HepG2 (cell line): ENCODE data around the gene IQGAP3. TPM values are rescaled to one million over a fixed set of nuclear protein-coding genes. Genes with fewer than 3 reads are reported as not detected.

Experiments
- ATAC-seq: fragments of 200-7000 bp; cut with Tn5 transposase; 3 replicates; pipeline ENCODE4 v1.9.1; 2020; ENCODE audit warnings: mild to moderate bottlenecking, moderate library complexity
- BruUV-seq: library from RNA; stranded (reverse); fragments of 400-500 nt; replicated peaks from 2 replicates; lab custom pipeline; 2021; lab: Mats Ljungman, UMichigan
- CTCF ChIA-PET: fragments of 300-600 bp; formaldehyde crosslinking; extraction: SDS; loops from one replicate; lab custom pipeline; 2021; ENCODE audit warnings: low total read pairs, inconsistent platforms, low intra/inter-chr PET ratio; lab: Yijun Ruan, JAX
- POLR2A ChIA-PET: fragments of 350-600 bp; sonication (Branson Sonifier 250); formaldehyde crosslinking; loops from one replicate; lab custom pipeline; 2020; ENCODE audit warnings: antibody characterized with exemption, inconsistent platforms; lab: Yijun Ruan, JAX
- DNase-seq: peaks from one replicate; pipeline ENCODE4 v3.0.0-alpha.2; 2015; ENCODE audit warnings: low spot score
- FAIRE-seq: peaks from 3 replicates; lab custom pipeline; 2011; peaks lifted over from hg19 to GRCh38; lab: Jason Lieb, UNC
- H2AFZ ChIP-seq: one replicate; pipeline ENCODE4 v1.6.1; 2011; ENCODE audit warnings: low read length, inconsistent platforms
- H3K27ac ChIP-seq: fragments of 300-600 bp; 3 replicates; pipeline ENCODE4 v1.8.0; 2011; ENCODE audit warnings: mixed run types, mild to moderate bottlenecking, mixed read lengths, low read length, inconsistent platforms; ENCODE audit not compliant: insufficient read depth; ENCODE audit errors: extremely low read length
- H3K27me3 ChIP-seq, 2 experiments: fragments of 200-600 bp in 1 of 2; 2 replicates in 1 of 2; 3 replicates in 1 of 2; pipeline versions ENCODE4 v1.6.0 to v1.8.0; 2011; ENCODE audit warnings: low read length in 2 of 2, mild to moderate bottlenecking in 2 of 2, moderate library complexity in 2 of 2, inconsistent platforms in 1 of 2; ENCODE audit not compliant: insufficient read depth in 2 of 2, control insufficient read depth in 1 of 2
- H3K36me3 ChIP-seq, 2 experiments: fragments of 200-600 bp in 1 of 2; replicated peaks in 1 of 2; 2 replicates in 1 of 2; 3 replicates in 1 of 2; pipeline versions ENCODE4 v1.5.1 to v1.8.0; 2011; ENCODE audit warnings: low read length in 2 of 2, inconsistent platforms in 1 of 2; ENCODE audit not compliant: insufficient read depth in 2 of 2, control insufficient read depth in 1 of 2
- H3K4me1 ChIP-seq: 2 replicates; pipeline ENCODE4 v1.5.1; 2012; ENCODE audit warnings: low read length, inconsistent platforms; ENCODE audit not compliant: insufficient read depth
- H3K4me2 ChIP-seq: 2 replicates; pipeline ENCODE4 v1.6.0; 2011; ENCODE audit warnings: low read depth, low read length, inconsistent platforms
- H3K4me3 ChIP-seq, 3 experiments: fragments of 200-600 bp in 1 of 3; sonication (generic), shearing (Covaris generic) in 1 of 3; replicated peaks in 1 of 3; 2 replicates each; pipeline ENCODE4 v1.5.1; 2011 to 2016; ENCODE audit warnings: low read length in 3 of 3, inconsistent platforms in 2 of 3, low read depth in 2 of 3, mild to moderate bottlenecking in 2 of 3, control low read depth in 1 of 3, mixed read lengths in 1 of 3; ENCODE audit not compliant: insufficient read depth in 1 of 3
- H3K79me2 ChIP-seq: one replicate; pipeline ENCODE4 v1.6.1; 2011; ENCODE audit warnings: low read length, inconsistent platforms; ENCODE audit not compliant: insufficient read depth
- H3K9ac ChIP-seq: 2 replicates; pipeline ENCODE4 v1.6.0; 2011; ENCODE audit warnings: mild to moderate bottlenecking, low read depth, low read length, inconsistent platforms; ENCODE audit not compliant: insufficient read depth
- H3K9me3 ChIP-seq: 2 replicates; pipeline ENCODE4 v1.5.1; 2012; ENCODE audit warnings: mild to moderate bottlenecking, low read length
- H4K20me1 ChIP-seq: 2 replicates; pipeline ENCODE4 v1.6.0; 2011; ENCODE audit warnings: inconsistent platforms, mild to moderate bottlenecking, low read length, moderate library complexity; ENCODE audit not compliant: insufficient read depth
- ATF1 ChIP-seq: IDR thresholded peaks from 2 replicates; pipeline ENCODE4 v1.6.1; 2016; ENCODE audit warnings: mild to moderate bottlenecking, control low read depth
- FOXO1 ChIP-seq: sonication (generic); formaldehyde crosslinking; IDR thresholded peaks from 2 replicates; pipeline ENCODE4 v1.4.0; 2020; ENCODE audit warnings: missing genetic modification reagents
- NR2F6 ChIP-seq, 2 experiments: IDR thresholded peaks; 2 replicates each; pipeline ENCODE4 v1.6.1; 2016; ENCODE audit warnings: antibody characterized with exemption in 1 of 2, mild to moderate bottlenecking in 1 of 2
- NR3C1 ChIP-seq: sonication (generic); formaldehyde crosslinking; IDR thresholded peaks from 2 replicates; pipeline ENCODE4 v1.4.0; 2020; ENCODE audit warnings: missing genetic modification reagents
- SRSF1 ChIP-seq: fragments of 200-400 bp; formaldehyde crosslinking; optimal IDR thresholded peaks from 2 replicates; pipeline ENCODE3; 2017; ENCODE audit warnings: mild to moderate bottlenecking, low read depth, low read length, moderate library complexity
- TBP ChIP-seq: sonication (generic); formaldehyde crosslinking; IDR thresholded peaks from 2 replicates; pipeline ENCODE4 v1.5.0; 2020; ENCODE audit warnings: missing genetic modification reagents
- TCF7 ChIP-seq: sonication (generic); IDR thresholded peaks from 2 replicates; pipeline ENCODE4 v1.6.1; 2016; ENCODE audit warnings: antibody characterized with exemption, low read depth
- TMF1 ChIP-seq: sonication (generic); formaldehyde crosslinking; IDR thresholded peaks from 2 replicates; pipeline ENCODE4 v1.8.1; 2022; ENCODE audit warnings: low read depth, missing genetic modification reagents
- YEATS4 ChIP-seq: sonication (generic); formaldehyde crosslinking; IDR thresholded peaks from 2 replicates; pipeline ENCODE4 v1.4.0; 2020; ENCODE audit warnings: missing genetic modification reagents, borderline replicate concordance
- ZBTB1 ChIP-seq: sonication (generic); formaldehyde crosslinking; IDR thresholded peaks from 2 replicates; pipeline ENCODE4 v1.4.0; 2020; ENCODE audit warnings: missing genetic modification reagents, borderline replicate concordance
- ZMYM4 ChIP-seq: sonication (generic); formaldehyde crosslinking; IDR thresholded peaks from 2 replicates; pipeline ENCODE4 v1.8.1; 2023; ENCODE audit warnings: mild to moderate bottlenecking, missing genetic modification reagents
- ZNF101 ChIP-seq: sonication (generic); formaldehyde crosslinking; IDR thresholded peaks from 2 replicates; pipeline ENCODE4 v1.4.0; 2020; ENCODE audit warnings: mild to moderate bottlenecking, low read depth, missing genetic modification reagents, borderline replicate concordance
- ZNF251 ChIP-seq: sonication (generic); formaldehyde crosslinking; IDR thresholded peaks from 2 replicates; pipeline ENCODE4 v1.9.0; 2021; ENCODE audit warnings: mild to moderate bottlenecking, missing genetic modification reagents
- ZNF468 ChIP-seq: sonication (generic); formaldehyde crosslinking; IDR thresholded peaks from 2 replicates; pipeline ENCODE4 v1.8.0; 2022; ENCODE audit warnings: mild to moderate bottlenecking, moderate library complexity, missing genetic modification reagents
- ZNF510 ChIP-seq: sonication (generic); formaldehyde crosslinking; IDR thresholded peaks from 2 replicates; pipeline ENCODE4 v1.4.0; 2020; ENCODE audit warnings: low read depth, mild to moderate bottlenecking, missing genetic modification reagents
- ZNF598 ChIP-seq: sonication (generic); formaldehyde crosslinking; IDR thresholded peaks from 2 replicates; pipeline ENCODE4 v1.5.1; 2020; ENCODE audit warnings: mild to moderate bottlenecking, missing genetic modification reagents, borderline replicate concordance
- ZSCAN22 ChIP-seq: sonication (generic); formaldehyde crosslinking; IDR thresholded peaks from 2 replicates; pipeline ENCODE4 v1.4.0; 2020; ENCODE audit warnings: mild to moderate bottlenecking, missing genetic modification reagents
- WGBS: methylation state at CpG from one replicate; pipeline ENCODE4 v1.1.6; 2017; ENCODE audit warnings: low lambda C conversion rate; 5-methylcytosine and 5-hydroxymethylcytosine counted together
- in situ Hi-C: cut with HindIII; loops from 2 replicates; pipeline ENCODE4 v1.10.0; 2017; ENCODE audit warnings: low pct_unique_long_range_greater_than_20kb; ENCODE audit not compliant: extremely low pct_ligation_motif_present
- intact Hi-C: fragments of 100-400 bp; cut with micrococcal nuclease; formaldehyde crosslinking; loops from one replicate; pipeline ENCODE4 v1.10.0; 2022; ENCODE audit not compliant: unreplicated experiment
- polyA plus RNA-seq, 8 experiments: library from polyadenylated mRNA; depleted of rRNA in 3 of 8; stranded (reverse) in 7 of 8; unstranded in 1 of 8; fragments of >200 nt; fragmentation: Illumina TruSeq in 4 of 8; extraction: Trizol in 4 of 8; gene quantifications; 2 replicates each; pipeline versions ENCODE4 v1.2.1 to v1.2.3, GENCODE V29; 2011 to 2016; ENCODE audit warnings: low read depth in 4 of 8, missing spikeins in 1 of 8, mixed read lengths in 1 of 8; ENCODE audit not compliant: insufficient read depth in 1 of 8
- total RNA-seq, 5 experiments: library from RNA; depleted of rRNA; stranded (reverse); fragments of >200 nt; fragmentation: Illumina TruSeq; extraction: Trizol; gene quantifications; 2 replicates each; pipeline ENCODE4 v1.2.3, GENCODE V29; 2016; ENCODE audit warnings: low read depth in 1 of 5
- TF ChIP-seq, protein P1 (sequence below): sonication (generic); formaldehyde crosslinking; IDR thresholded peaks from 2 replicates; pipeline ENCODE4 v1.4.0; 2020; ENCODE audit warnings: missing genetic modification reagents
- TF ChIP-seq, protein P2 (sequence below): sonication (generic); formaldehyde crosslinking; IDR thresholded peaks from 2 replicates; pipeline ENCODE4 v1.5.1; 2020; ENCODE audit warnings: mild to moderate bottlenecking, missing genetic modification reagents, borderline replicate concordance

The IQGAP3 gene
- total and polyA plus RNA-seq, 2 of the 13 experiments (the other 11 are each of a cell fraction or from before 2014, with no cell fraction given) = 13.5 to 14.1 TPM

DNA sequence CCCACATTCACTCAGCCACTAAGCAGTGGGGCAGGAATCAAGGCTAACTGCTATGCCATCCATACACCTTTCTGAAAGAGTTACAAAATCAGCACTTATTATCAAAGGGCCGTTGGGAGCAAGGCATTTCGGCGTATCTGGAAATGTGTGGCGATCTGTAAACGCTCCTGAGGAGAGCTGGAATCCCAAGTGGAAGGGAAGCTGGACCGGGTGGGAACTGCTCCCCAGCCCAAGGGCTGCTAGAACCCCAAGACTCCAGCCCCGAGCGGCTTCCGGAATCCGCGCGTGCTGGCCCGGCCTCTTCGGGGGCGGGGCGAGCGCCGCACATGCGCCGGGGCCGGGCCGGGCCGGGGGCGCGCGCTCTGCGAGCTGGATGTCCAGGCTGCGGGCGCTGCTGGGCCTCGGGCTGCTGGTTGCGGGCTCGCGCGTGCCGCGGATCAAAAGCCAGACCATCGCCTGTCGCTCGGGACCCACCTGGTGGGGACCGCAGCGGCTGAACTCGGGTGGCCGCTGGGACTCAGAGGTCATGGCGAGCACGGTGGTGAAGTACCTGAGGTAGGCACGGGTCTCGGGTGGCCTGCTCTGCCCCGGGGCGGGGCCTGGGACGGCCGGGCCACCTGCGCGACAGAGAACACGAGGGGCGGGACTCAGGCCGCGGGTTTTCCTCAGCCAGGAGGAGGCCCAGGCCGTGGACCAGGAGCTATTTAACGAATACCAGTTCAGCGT lies 19.2 kb upstream of the IQGAP3 start, which contains the start of gene NAXE (continued):
- TF ChIP-seq FOXO1 (CRISPR knock-in tag) (no peak; the same call in 1 of the 2 replicates), ZNF598 (CRISPR knock-in tag) (0 out of 2 replicates have a peak, but pooled peaks have one; percentile 59), TMF1 (CRISPR knock-in tag) (no peak), ZMYM4 (CRISPR knock-in tag) (peak; percentile 15; the same call in 1 of the 2 replicates)
- TF ChIP-seq, protein P1, sequence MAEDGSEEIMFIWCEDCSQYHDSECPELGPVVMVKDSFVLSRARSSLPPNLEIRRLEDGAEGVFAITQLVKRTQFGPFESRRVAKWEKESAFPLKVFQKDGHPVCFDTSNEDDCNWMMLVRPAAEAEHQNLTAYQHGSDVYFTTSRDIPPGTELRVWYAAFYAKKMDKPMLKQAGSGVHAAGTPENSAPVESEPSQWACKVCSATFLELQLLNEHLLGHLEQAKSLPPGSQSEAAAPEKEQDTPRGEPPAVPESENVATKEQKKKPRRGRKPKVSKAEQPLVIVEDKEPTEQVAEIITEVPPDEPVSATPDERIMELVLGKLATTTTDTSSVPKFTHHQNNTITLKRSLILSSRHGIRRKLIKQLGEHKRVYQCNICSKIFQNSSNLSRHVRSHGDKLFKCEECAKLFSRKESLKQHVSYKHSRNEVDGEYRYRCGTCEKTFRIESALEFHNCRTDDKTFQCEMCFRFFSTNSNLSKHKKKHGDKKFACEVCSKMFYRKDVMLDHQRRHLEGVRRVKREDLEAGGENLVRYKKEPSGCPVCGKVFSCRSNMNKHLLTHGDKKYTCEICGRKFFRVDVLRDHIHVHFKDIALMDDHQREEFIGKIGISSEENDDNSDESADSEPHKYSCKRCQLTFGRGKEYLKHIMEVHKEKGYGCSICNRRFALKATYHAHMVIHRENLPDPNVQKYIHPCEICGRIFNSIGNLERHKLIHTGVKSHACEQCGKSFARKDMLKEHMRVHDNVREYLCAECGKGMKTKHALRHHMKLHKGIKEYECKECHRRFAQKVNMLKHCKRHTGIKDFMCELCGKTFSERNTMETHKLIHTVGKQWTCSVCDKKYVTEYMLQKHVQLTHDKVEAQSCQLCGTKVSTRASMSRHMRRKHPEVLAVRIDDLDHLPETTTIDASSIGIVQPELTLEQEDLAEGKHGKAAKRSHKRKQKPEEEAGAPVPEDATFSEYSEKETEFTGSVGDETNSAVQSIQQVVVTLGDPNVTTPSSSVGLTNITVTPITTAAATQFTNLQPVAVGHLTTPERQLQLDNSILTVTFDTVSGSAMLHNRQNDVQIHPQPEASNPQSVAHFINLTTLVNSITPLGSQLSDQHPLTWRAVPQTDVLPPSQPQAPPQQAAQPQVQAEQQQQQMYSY (CRISPR knock-in tag) = peak; percentile 91
- TF ChIP-seq, protein P2, sequence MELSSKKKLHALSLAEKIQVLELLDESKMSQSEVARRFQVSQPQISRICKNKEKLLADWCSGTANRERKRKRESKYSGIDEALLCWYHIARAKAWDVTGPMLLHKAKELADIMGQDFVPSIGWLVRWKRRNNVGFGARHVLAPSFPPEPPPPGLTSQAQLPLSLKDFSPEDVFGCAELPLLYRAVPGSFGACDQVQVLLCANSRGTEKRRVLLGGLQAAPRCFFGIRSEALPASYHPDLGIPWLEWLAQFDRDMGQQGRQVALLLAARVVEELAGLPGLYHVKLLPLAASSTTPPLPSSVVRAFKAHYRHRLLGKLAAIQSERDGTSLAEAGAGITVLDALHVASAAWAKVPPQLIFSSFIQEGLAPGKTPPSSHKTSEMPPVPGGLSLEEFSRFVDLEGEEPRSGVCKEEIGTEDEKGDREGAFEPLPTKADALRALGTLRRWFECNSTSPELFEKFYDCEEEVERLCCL (CRISPR knock-in tag) = 0 out of 2 replicates have a peak, but pooled peaks have one; percentile 44

DNA sequence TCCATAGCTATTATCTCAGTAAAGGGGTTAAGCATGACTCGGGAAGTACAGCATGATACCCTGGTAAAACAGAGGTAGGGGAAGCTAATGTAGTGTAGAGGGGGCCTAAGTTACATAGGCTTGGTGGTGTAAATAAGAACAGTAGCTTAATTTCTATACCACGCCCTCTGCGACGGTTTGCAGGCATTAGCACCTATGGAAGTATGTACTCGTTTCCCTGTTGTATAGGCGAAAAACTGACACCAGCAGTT lies 18.7 kb upstream of the IQGAP3 start:
- H3K4me3 ChIP-seq = peak overlapping the region; percentile 73 to 86 (median 81)
- 0% methylated on average over 6 of the region's 6 CpGs for WGBS
- DNase-seq (no peak), ATAC-seq (peak; percentile 37), FAIRE-seq (peak; percentile 15)
- peaks cover 3% of the 10 kb centered on the region for H3K79me2 ChIP-seq
- H3K9ac ChIP-seq = peak overlapping the region; percentile 66
- H4K20me1 ChIP-seq = no peaks in the 10 kb centered on the region
- peaks cover 21% of the 10 kb centered on the region for H3K4me1 ChIP-seq
- POLR2A ChIA-PET = interaction anchor here (1.2 to 2.3 kb wide), 7 partner anchors 9 to 134 kb away, joined by 4 to 36 read pairs (median 8); partner anchors contain the start of genes GPATCH4 and MEF2D
- H3K36me3 ChIP-seq = peaks cover 0 to 21% of the 10 kb centered on the region in 2 experiments; a peak in 3 of 5 replicates
- peaks cover 0 to 1% of the 10 kb centered on the region in 2 experiments; a peak in 1 of 5 replicates for H3K27me3 ChIP-seq
- H3K4me2 ChIP-seq = peak overlapping the region; percentile 86
- in situ Hi-C loops (no loop called here), intact Hi-C loops (no loop called here)
- H3K9me3 ChIP-seq = no peaks in the 10 kb centered on the region
- H3K27ac ChIP-seq = peak overlapping the region; percentile 54
- CTCF ChIA-PET = no interaction called here
- no TSS peak for BruUV-seq
- H2AFZ ChIP-seq = peak overlapping the region; percentile 78
- no peak for TF ChIP-seq ZNF468 (CRISPR knock-in tag)
- TF ChIP-seq ZNF101 = no peak
- no peak for TF ChIP-seq ZSCAN22 (CRISPR knock-in tag)
- no peak for TF ChIP-seq ZBTB1
- no peak for TF ChIP-seq TBP
- no peak for TF ChIP-seq TCF7
- TF ChIP-seq ZNF510 (CRISPR knock-in tag) = peak; percentile 71; the same call in 1 of the 2 replicates
- TF ChIP-seq YEATS4 = 0 out of 2 replicates have a peak, but pooled peaks have one; percentile 15
- TF ChIP-seq ATF1 (CRISPR knock-in tag) = peak; percentile 6; the same call in 1 of the 2 replicates
- TF ChIP-seq NR2F6 (IDR thresholded peaks at IDR 0.05) = 0 out of 2 replicates have a peak, but pooled peaks have one; percentile 5
- TF ChIP-seq NR2F6 (CRISPR knock-in tag; IDR thresholded peaks at IDR 0.05) = no peak
- TF ChIP-seq SRSF1 = peak; percentile 0
- TF ChIP-seq ZNF251 = no peak
- no peak for TF ChIP-seq NR3C1 (CRISPR knock-in tag)
